ENCODE results near the gene IGF2R.
A peak's percentile ranks its signal among the peaks of the same experiment; 100 is the strongest.

IGF2R gene

GRCh38 chr6:160141001-160141726 is 172.3 kb downstream of the IGF2R start:
- no peak for FAIRE-seq
- DNase-seq (ENCODE audit: insufficient read length, low spot score) = no peak
- TF ChIP-seq, protein P1, sequence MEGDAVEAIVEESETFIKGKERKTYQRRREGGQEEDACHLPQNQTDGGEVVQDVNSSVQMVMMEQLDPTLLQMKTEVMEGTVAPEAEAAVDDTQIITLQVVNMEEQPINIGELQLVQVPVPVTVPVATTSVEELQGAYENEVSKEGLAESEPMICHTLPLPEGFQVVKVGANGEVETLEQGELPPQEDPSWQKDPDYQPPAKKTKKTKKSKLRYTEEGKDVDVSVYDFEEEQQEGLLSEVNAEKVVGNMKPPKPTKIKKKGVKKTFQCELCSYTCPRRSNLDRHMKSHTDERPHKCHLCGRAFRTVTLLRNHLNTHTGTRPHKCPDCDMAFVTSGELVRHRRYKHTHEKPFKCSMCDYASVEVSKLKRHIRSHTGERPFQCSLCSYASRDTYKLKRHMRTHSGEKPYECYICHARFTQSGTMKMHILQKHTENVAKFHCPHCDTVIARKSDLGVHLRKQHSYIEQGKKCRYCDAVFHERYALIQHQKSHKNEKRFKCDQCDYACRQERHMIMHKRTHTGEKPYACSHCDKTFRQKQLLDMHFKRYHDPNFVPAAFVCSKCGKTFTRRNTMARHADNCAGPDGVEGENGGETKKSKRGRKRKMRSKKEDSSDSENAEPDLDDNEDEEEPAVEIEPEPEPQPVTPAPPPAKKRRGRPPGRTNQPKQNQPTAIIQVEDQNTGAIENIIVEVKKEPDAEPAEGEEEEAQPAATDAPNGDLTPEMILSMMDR (IDR thresholded peaks at IDR 0.05; ENCODE audit: insufficient read depth, missing control alignments) = no peak

GRCh38 chr6:160142115-160142715 is 173.3 kb downstream of the IGF2R start:
- TF ChIP-seq, protein P1 (IDR thresholded peaks at IDR 0.05; ENCODE audit: insufficient read depth, missing control alignments) = no peak
- no peak for FAIRE-seq
- no peak for DNase-seq (ENCODE audit: insufficient read length, low spot score)

DNA sequence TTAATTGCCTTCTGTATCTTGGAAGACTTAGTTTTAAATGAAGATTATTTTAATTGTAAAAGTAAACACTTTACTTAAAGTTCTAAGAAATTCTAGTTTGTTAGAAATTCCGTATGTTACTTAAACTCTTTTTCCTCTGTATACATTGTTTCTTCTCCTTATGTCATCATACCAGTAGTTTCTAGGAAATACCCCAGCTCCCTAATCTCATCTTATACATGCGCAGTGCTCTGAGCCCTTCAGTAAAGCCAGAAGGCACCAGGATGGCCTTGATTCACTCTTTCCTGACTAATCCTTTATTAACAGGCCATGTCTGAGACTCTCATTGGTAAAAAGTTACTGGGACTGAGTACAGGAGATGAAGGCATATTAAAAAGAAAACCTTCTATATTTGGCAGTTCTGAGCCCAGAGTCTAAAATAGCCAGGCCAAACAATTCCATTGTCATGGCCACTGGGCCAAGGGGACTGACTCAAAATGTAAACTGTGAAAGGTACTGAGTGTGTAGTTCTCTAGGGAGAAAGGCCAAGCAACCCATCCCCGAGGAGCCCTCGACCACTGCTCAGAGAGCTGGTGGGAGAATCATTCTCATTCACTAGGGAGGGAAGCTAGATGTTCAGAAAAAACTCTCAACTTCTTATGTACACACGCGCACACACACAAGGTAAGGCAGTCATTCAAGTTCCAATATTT is 177.7 kb downstream of the IGF2R start:
- no peak for FAIRE-seq
- TF ChIP-seq, protein P1 (IDR thresholded peaks at IDR 0.05; ENCODE audit: insufficient read depth, missing control alignments) = no peak
- DNase-seq (ENCODE audit: insufficient read length, low spot score) = no peak

DNA sequence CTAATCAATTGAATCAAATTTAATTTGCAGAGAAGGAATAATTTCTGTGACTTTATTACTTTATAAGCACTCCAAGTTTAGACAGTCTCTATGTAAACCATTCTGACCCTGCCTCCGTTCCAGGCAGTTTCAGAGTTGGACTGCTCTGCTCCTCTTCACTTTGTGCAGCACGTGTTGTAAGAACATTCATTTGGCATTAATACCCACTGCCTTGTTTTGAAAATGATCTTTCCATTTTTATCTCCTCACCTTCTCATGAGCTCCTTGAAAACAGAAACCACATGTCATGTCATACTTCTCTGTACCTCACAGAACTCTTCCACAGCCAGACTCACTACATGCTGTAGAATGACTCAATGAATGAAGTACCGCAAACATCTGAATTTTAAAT is 178.3 kb downstream of the IGF2R start:
- no peak for FAIRE-seq
- TF ChIP-seq, protein P1 (IDR thresholded peaks at IDR 0.05; ENCODE audit: insufficient read depth, missing control alignments) = no peak
- no peak for DNase-seq (ENCODE audit: insufficient read length, low spot score)

DNA sequence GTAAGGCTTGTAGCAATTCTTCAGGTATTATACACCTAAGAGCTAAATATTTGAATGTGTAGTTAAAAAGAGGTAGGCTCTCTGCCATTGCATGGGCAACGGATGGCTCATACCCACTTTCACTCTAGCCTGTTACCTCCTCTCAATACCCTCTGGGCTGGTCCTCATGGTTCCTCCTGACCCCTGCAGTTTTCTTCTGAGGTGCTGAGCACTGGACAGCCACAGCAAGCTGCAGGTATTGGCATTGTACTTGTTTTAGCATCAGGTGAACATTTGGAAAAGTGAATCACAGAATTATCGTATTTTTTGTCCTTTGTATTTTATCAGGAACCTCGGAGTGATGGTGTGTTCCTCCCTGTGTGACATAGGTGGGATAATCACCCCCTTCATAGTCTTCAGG is 185.6 kb downstream of the IGF2R start:
- TF ChIP-seq, protein P1 (IDR thresholded peaks at IDR 0.05; ENCODE audit: insufficient read depth, missing control alignments) = no peak
- no peak for DNase-seq (ENCODE audit: insufficient read length, low spot score)
- no peak for FAIRE-seq

GRCh38 chr6:160156842-160157241 is 188.0 kb downstream of the IGF2R start:
- TF ChIP-seq, protein P1 (IDR thresholded peaks at IDR 0.05; ENCODE audit: insufficient read depth, missing control alignments) = no peak
- no peak for FAIRE-seq
- DNase-seq (ENCODE audit: insufficient read length, low spot score) = no peak

DNA sequence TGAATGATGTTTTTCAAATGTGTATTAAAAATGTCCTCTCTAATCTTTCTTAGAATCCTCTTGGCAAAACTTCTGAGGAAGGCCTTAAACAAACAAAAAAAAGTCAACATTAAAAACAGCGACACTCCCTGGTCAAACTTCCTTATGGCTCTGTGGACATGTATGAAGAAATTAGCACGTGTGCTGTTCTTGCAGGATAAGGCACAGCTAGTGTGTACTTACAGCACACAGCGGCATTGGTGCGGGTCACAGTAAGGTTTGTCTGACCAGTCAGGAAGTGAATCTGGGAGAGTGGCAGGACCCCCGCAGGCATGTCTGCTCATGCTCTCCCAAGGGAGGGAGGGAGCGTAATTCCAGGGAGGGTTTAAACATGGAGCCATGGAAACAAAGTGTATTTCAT is 191.6 kb downstream of the IGF2R start:
- TF ChIP-seq, protein P1 (IDR thresholded peaks at IDR 0.05; ENCODE audit: insufficient read depth, missing control alignments) = peak; percentile 7
- no peak for FAIRE-seq

More for the DNA sequence above, 191.6 kb downstream of the IGF2R start:
- DNase-seq (ENCODE audit: insufficient read length, low spot score) = no peak
